Measurements from ENCODE around the gene UFSP1.

DNA sequence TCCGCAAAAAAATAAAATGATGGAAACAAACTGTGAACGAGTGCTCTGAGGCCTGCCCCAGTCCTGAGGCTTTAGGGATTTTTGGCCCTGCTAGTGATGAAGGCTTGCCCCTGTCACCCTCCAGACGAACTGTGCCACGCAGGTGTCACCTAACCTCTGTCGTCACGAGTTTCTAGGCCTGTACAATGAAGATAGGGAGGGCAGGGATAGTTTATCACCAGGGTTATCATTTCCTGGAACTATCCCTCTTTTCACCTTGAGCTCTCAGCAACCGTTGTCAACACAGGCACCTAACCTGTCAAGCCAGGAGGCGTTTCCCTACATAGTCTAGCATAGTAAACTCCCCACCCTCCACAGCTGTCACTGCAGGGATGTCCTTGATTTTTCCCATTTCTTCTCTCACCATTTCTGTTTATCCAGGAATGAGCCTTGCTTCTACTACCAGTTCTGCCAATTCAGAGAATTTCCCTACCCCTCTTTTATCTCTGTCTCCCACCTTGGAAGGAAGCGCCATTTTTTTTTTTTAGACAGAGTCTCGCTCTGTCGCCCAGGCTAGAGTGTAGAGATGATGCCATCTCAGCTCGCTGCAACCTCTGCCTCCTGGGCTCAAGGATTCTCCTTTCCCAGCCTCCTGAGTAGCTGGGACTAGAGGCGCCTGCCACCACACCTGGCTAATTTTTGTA, 8.4 kb upstream of the UFSP1 start:
- TF ChIP-seq CTCF (conservative IDR thresholded peaks at IDR 0.05) (no peak), ZFX (IDR thresholded peaks at IDR 0.05) (no peak)

Data from C4-2B (cell line).